GM23338 (cell line): ENCODE measurements around the gene LDLR. TPM values are rescaled to one million over a fixed set of nuclear protein-coding genes. Genes with fewer than 3 reads are reported as not detected.

ENCODE experiments used
- ATAC-seq: fragments of 200-7000 bp; cut with Tn5 transposase; 3 replicates; pipeline ENCODE4 v1.9.1; 2020
- DNase-seq: peaks from one replicate; pipeline ENCODE4 v3.0.0-alpha.2; 2015; ENCODE audit warnings: low spot score
- H2AFZ ChIP-seq: fragments of 200-600 bp; sonication (generic); 2 replicates; pipeline ENCODE4 v1.8.0; 2016; ENCODE audit warnings: antibody characterized with exemption, mild to moderate bottlenecking, moderate library complexity
- H3F3A ChIP-seq: fragments of 200-600 bp; sonication (generic); replicated peaks from 2 replicates; pipeline ENCODE4 v1.8.0; 2017; ENCODE audit warnings: antibody characterized with exemption, mixed run types, low read depth
- H3K27ac ChIP-seq: fragments of 200-600 bp; sonication (generic); 2 replicates; pipeline ENCODE4 v1.6.1; 2016; ENCODE audit warnings: low read depth
- H3K27me3 ChIP-seq: fragments of 200-600 bp; sonication (generic); 2 replicates; pipeline ENCODE4 v1.8.0; 2016; ENCODE audit warnings: mild to moderate bottlenecking, mixed run types, moderate library complexity; ENCODE audit not compliant: insufficient read depth
- H3K36me3 ChIP-seq: fragments of 200-600 bp; sonication (generic); 2 replicates; pipeline ENCODE4 v1.8.0; 2016; ENCODE audit warnings: mild to moderate bottlenecking; ENCODE audit not compliant: insufficient read depth
- H3K4me1 ChIP-seq: fragments of 200-600 bp; sonication (generic); 2 replicates; pipeline ENCODE4 v1.8.0; 2016; ENCODE audit warnings: mild to moderate bottlenecking, moderate library complexity; ENCODE audit not compliant: insufficient read depth
- H3K4me2 ChIP-seq: fragments of 200-600 bp; sonication (generic); 2 replicates; pipeline ENCODE4 v1.7.1; 2017; ENCODE audit warnings: mixed run types
- H3K4me3 ChIP-seq: fragments of 200-600 bp; sonication (generic); 2 replicates; pipeline ENCODE4 v1.6.1; 2016; ENCODE audit warnings: mixed run types
- H3K79me2 ChIP-seq: fragments of 200-600 bp; sonication (generic); replicated peaks from 2 replicates; pipeline ENCODE4 v1.8.0; 2017; ENCODE audit warnings: mild to moderate bottlenecking; ENCODE audit not compliant: insufficient read depth
- H3K9me2 ChIP-seq: fragments of 200-600 bp; sonication (generic); 2 replicates; pipeline ENCODE4 v1.8.0; 2017; ENCODE audit not compliant: insufficient read depth
- H4K20me1 ChIP-seq: fragments of 200-600 bp; sonication (generic); replicated peaks from 2 replicates; pipeline ENCODE4 v1.8.0; 2017; ENCODE audit warnings: mild to moderate bottlenecking; ENCODE audit not compliant: insufficient read depth
- H3K27ac Mint-ChIP-seq: 2 replicates; pipeline ENCODE4 v1.8.0; 2020; ENCODE audit warnings: inconsistent platforms, mild to moderate bottlenecking, moderate library complexity, mixed read lengths
- H3K27me3 Mint-ChIP-seq: 3 replicates; pipeline ENCODE4 v1.8.0; 2022; ENCODE audit warnings: low read depth, mild to moderate bottlenecking, moderate library complexity, mixed read lengths, inconsistent platforms; ENCODE audit not compliant: insufficient read depth, poor library complexity
- H3K36me3 Mint-ChIP-seq: 3 replicates; pipeline ENCODE4 v1.8.0; 2021; ENCODE audit warnings: low read depth, mild to moderate bottlenecking, inconsistent platforms, moderate library complexity, mixed read lengths
- H3K4me1 Mint-ChIP-seq: 3 replicates; pipeline ENCODE4 v1.8.0; 2020; ENCODE audit warnings: mild to moderate bottlenecking, inconsistent platforms, mixed read lengths
- H3K4me3 Mint-ChIP-seq: 3 replicates; pipeline ENCODE4 v1.8.0; 2021; ENCODE audit warnings: moderate library complexity, mild to moderate bottlenecking, inconsistent platforms, mixed read lengths
- H3K9me3 Mint-ChIP-seq: 3 replicates; pipeline ENCODE4 v1.8.0; 2020; ENCODE audit warnings: moderate library complexity, mild to moderate bottlenecking, inconsistent platforms, mixed read lengths
- CREB1 ChIP-seq: fragments of 250-450 bp; sonication (Bioruptor Pico); IDR thresholded peaks from 2 replicates; pipeline ENCODE4 v1.5.0; 2020; ENCODE audit warnings: low read depth, mild to moderate bottlenecking, moderate library complexity
- EZH2 ChIP-seq: fragments of 200-600 bp; sonication (generic); IDR thresholded peaks from one replicate; pipeline ENCODE4 v1.8.0; 2017; ENCODE audit warnings: antibody characterized with exemption, mild to moderate bottlenecking, low read depth; ENCODE audit not compliant: unreplicated experiment
- EZH2phosphoT487 ChIP-seq: fragments of 200-600 bp; sonication (generic); IDR thresholded peaks from one replicate; pipeline ENCODE4 v1.8.1; 2018; ENCODE audit warnings: antibody characterized with exemption; ENCODE audit not compliant: unreplicated experiment
- JUNB ChIP-seq: IDR thresholded peaks from one replicate; pipeline ENCODE4 v1.6.1; 2016; ENCODE audit warnings: antibody characterized with exemption; ENCODE audit not compliant: unreplicated experiment
- POLR2AphosphoS5 ChIP-seq: IDR thresholded peaks from 2 replicates; pipeline ENCODE4 v1.6.1; 2016; ENCODE audit warnings: antibody characterized with exemption, low read depth
- polyA plus RNA-seq: library from polyadenylated mRNA; unstranded; fragments of >200 nt; fragmentation: Nextera tagmentation; extraction: Ambion mirVana; gene quantifications from 2 replicates; pipeline ENCODE4 v1.2.1, GENCODE V29; 2016
- total RNA-seq: library from RNA; depleted of rRNA; stranded (reverse); fragments of >200 nt; shearing (Covaris generic); gene quantifications from 2 replicates; pipeline ENCODE4 v1.2.3, GENCODE V29; 2014
- TF ChIP-seq, protein P1 (sequence below), 2 experiments: fragments of 200-600 bp in 1 of 2; sonication (generic) in 1 of 2; conservative IDR thresholded peaks; 2 replicates each; pipeline versions ENCODE4 v1.5.1 to v1.6.1; 2016 to 2017; ENCODE audit warnings: antibody characterized with exemption in 2 of 2, low read depth in 2 of 2, mild to moderate bottlenecking in 2 of 2, moderate library complexity in 1 of 2
- TF ChIP-seq, protein P2 (sequence below): IDR thresholded peaks from 2 replicates; pipeline ENCODE4 v1.6.1; 2016; ENCODE audit warnings: antibody characterized with exemption
- TF ChIP-seq, protein P3 (sequence below): IDR thresholded peaks from one replicate; pipeline ENCODE4 v1.6.1; 2018; ENCODE audit warnings: antibody characterized with exemption; ENCODE audit not compliant: unreplicated experiment

Gene LDLR
- total and polyA plus RNA-seq, 2 experiments from 2014 or later, result 57.6 to 180 TPM

DNA sequence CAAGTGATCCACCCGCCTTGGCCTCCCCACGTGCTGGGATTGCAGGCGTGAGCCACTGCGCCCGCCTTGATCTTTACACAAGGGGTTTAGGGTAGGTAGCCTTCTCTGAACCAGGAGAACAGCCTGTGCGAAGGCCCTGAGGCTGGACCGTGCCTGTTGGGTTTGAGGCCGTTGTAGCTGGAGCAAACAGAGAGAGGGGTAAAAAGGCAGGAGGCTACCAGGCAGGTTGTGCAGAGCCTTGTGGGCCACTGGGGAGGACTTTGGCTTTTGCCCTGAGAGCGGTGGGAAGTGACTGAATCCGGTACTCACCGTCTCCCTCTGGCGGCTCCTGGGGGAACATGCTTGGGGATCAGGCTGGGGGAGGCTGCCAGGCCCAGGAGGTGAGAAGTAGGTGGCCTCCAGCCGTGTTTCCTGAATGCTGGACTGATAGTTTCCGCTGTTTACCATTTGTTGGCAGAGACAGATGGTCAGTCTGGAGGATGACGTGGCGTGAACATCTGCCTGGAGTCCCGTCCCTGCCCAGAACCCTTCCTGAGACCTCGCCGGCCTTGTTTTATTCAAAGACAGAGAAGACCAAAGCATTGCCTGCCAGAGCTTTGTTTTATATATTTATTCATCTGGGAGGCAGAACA, 41.7 kb downstream of the LDLR start:
- H2AFZ ChIP-seq, result no peak overlapping the region
- TF ChIP-seq, protein P1, sequence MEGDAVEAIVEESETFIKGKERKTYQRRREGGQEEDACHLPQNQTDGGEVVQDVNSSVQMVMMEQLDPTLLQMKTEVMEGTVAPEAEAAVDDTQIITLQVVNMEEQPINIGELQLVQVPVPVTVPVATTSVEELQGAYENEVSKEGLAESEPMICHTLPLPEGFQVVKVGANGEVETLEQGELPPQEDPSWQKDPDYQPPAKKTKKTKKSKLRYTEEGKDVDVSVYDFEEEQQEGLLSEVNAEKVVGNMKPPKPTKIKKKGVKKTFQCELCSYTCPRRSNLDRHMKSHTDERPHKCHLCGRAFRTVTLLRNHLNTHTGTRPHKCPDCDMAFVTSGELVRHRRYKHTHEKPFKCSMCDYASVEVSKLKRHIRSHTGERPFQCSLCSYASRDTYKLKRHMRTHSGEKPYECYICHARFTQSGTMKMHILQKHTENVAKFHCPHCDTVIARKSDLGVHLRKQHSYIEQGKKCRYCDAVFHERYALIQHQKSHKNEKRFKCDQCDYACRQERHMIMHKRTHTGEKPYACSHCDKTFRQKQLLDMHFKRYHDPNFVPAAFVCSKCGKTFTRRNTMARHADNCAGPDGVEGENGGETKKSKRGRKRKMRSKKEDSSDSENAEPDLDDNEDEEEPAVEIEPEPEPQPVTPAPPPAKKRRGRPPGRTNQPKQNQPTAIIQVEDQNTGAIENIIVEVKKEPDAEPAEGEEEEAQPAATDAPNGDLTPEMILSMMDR (conservative IDR thresholded peaks at IDR 0.05; ENCODE audit: low read depth in 2 of 2), result peak; percentile 72 to 80
- no peak for TF ChIP-seq EZH2
- H3F3A ChIP-seq, result peaks cover 80% of the 10 kb centered on the region
- peaks cover 5% of the 10 kb centered on the region; the same call in 1 of the 2 replicates for H3K79me2 ChIP-seq
- Mint-ChIP-seq H3K9me3 (peaks cover 5% of the 10 kb centered on the region; the same call in 2 of the 3 replicates), H3K4me1 (no peaks in the 10 kb centered on the region; the same call in 2 of the 3 replicates), H3K36me3 (peaks cover 82% of the 10 kb centered on the region), H3K4me3 (no peak overlapping the region), H3K27ac (peak overlapping the region; percentile 85), H3K27me3 (peaks cover 20% of the 10 kb centered on the region)
- H3K4me1 ChIP-seq, result no peaks in the 10 kb centered on the region
- peaks cover 53% of the 10 kb centered on the region for H4K20me1 ChIP-seq
- DNase-seq (peak; percentile 85), ATAC-seq (peak; percentile 88)
- H3K4me3 ChIP-seq, result no peak overlapping the region
- H3K4me2 ChIP-seq, result no peak overlapping the region
- H3K27ac ChIP-seq, result peak overlapping the region; percentile 80
- peaks cover 71% of the 10 kb centered on the region for H3K36me3 ChIP-seq
- H3K27me3 ChIP-seq, result no peaks in the 10 kb centered on the region
- no peaks in the 10 kb centered on the region for H3K9me2 ChIP-seq

DNA sequence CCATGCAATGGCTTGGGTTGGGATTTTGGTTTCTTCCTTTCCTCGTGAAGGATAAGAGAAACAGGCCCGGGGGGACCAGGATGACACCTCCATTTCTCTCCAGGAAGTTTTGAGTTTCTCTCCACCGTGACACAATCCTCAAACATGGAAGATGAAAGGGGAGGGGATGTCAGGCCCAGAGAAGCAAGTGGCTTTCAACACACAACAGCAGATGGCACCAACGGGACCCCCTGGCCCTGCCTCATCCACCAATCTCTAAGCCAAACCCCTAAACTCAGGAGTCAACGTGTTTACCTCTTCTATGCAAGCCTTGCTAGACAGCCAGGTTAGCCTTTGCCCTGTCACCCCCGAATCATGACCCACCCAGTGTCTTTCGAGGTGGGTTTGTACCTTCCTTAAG, 42.2 kb downstream of the LDLR start:
- H3K4me1 Mint-ChIP-seq, result no peaks in the 10 kb centered on the region; the same call in 2 of the 3 replicates
- no peak overlapping the region for H3K4me2 ChIP-seq
- ATAC-seq (no peak), DNase-seq (no peak)
- peaks cover 6% of the 10 kb centered on the region; the same call in 2 of the 3 replicates for H3K9me3 Mint-ChIP-seq
- no peaks in the 10 kb centered on the region for H3K9me2 ChIP-seq
- H3K36me3 ChIP-seq, result peaks cover 67% of the 10 kb centered on the region
- peaks cover 76% of the 10 kb centered on the region for H3K36me3 Mint-ChIP-seq
- H3K79me2 ChIP-seq, result peaks cover 5% of the 10 kb centered on the region; the same call in 1 of the 2 replicates
- H3K27me3 ChIP-seq, result no peaks in the 10 kb centered on the region
- H2AFZ ChIP-seq, result no peak overlapping the region
- no peak overlapping the region for H3K4me3 Mint-ChIP-seq
- peaks cover 20% of the 10 kb centered on the region for H3K27me3 Mint-ChIP-seq
- no peak for TF ChIP-seq CREB1
- TF ChIP-seq JUNB, result no peak
- TF ChIP-seq EZH2, result no peak
- H3K27ac Mint-ChIP-seq, result peak overlapping the region; percentile 85; the same call in 1 of the 2 replicates
- peak overlapping the region; percentile 80 for H3K27ac ChIP-seq
- no peak overlapping the region for H3K4me3 ChIP-seq
- peaks cover 79% of the 10 kb centered on the region for H3F3A ChIP-seq
- H4K20me1 ChIP-seq, result peaks cover 50% of the 10 kb centered on the region
- H3K4me1 ChIP-seq, result no peaks in the 10 kb centered on the region

DNA sequence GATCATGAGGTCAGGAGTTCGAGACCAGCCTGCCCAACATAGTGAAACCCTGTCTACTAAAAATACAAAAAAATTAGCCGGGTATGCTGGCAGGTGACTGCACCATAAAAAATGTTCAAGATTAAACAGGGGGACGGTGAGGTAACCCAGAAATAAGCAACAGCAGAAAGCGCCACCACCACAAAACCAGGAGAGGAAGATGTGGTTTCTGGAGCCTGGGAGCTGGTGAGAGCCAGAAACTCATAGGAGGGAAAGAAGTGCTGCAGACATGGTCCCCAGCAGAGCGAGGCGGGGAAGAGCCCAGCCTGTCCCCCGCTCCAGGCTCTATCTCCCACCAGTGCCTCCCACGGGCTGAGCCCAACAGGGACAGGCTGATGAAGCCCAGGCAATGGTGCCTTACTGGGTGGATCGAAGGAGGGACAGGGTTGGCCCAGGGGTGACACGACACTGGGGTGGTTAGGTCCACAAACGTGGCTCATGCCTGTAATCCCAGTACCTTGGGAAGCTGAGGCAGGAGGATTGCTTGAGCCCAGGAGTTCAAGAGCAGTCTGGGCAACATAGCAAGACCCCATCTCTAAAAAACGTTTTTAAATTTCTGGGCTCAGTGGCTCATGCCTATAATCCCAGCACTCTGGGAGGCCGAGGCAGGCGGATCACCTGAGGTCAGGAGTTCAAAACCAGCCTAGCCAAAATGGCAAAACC, 47.3 kb downstream of the LDLR start:
- Histone ChIP-seq H3K4me2 (no peak overlapping the region), H3K4me3 (no peak overlapping the region), H3K27ac (no peak overlapping the region), H3K79me2 (no peaks in the 10 kb centered on the region), H3K9me2 (no peaks in the 10 kb centered on the region), H3F3A (peaks cover 35% of the 10 kb centered on the region), H3K27me3 (no peaks in the 10 kb centered on the region), H3K36me3 (peaks cover 17% of the 10 kb centered on the region), H4K20me1 (peaks cover 8% of the 10 kb centered on the region), H2AFZ (no peak overlapping the region), H3K4me1 (peaks cover 13% of the 10 kb centered on the region; the same call in 1 of the 2 replicates)
- Mint-ChIP-seq H3K4me1 (peaks cover 9% of the 10 kb centered on the region; the same call in 2 of the 3 replicates), H3K4me3 (no peak overlapping the region), H3K36me3 (peaks cover 26% of the 10 kb centered on the region), H3K9me3 (peaks cover 6% of the 10 kb centered on the region; the same call in 2 of the 3 replicates), H3K27me3 (peaks cover 30% of the 10 kb centered on the region), H3K27ac (no peak overlapping the region)
- no peak for ATAC-seq
- no peak for DNase-seq
- TF ChIP-seq, protein P2, sequence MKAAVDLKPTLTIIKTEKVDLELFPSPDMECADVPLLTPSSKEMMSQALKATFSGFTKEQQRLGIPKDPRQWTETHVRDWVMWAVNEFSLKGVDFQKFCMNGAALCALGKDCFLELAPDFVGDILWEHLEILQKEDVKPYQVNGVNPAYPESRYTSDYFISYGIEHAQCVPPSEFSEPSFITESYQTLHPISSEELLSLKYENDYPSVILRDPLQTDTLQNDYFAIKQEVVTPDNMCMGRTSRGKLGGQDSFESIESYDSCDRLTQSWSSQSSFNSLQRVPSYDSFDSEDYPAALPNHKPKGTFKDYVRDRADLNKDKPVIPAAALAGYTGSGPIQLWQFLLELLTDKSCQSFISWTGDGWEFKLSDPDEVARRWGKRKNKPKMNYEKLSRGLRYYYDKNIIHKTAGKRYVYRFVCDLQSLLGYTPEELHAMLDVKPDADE, result no peak
- TF ChIP-seq POLR2AphosphoS5 (no peak), JUNB (no peak), EZH2phosphoT487 (no peak)
- TF ChIP-seq, protein P1 (conservative IDR thresholded peaks at IDR 0.05; ENCODE audit: low read depth in 2 of 2), result no peak
- TF ChIP-seq, protein P3, sequence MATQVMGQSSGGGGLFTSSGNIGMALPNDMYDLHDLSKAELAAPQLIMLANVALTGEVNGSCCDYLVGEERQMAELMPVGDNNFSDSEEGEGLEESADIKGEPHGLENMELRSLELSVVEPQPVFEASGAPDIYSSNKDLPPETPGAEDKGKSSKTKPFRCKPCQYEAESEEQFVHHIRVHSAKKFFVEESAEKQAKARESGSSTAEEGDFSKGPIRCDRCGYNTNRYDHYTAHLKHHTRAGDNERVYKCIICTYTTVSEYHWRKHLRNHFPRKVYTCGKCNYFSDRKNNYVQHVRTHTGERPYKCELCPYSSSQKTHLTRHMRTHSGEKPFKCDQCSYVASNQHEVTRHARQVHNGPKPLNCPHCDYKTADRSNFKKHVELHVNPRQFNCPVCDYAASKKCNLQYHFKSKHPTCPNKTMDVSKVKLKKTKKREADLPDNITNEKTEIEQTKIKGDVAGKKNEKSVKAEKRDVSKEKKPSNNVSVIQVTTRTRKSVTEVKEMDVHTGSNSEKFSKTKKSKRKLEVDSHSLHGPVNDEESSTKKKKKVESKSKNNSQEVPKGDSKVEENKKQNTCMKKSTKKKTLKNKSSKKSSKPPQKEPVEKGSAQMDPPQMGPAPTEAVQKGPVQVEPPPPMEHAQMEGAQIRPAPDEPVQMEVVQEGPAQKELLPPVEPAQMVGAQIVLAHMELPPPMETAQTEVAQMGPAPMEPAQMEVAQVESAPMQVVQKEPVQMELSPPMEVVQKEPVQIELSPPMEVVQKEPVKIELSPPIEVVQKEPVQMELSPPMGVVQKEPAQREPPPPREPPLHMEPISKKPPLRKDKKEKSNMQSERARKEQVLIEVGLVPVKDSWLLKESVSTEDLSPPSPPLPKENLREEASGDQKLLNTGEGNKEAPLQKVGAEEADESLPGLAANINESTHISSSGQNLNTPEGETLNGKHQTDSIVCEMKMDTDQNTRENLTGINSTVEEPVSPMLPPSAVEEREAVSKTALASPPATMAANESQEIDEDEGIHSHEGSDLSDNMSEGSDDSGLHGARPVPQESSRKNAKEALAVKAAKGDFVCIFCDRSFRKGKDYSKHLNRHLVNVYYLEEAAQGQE, result no peak
